Mesendoderm (in vitro differentiated cells): ENCODE data around the gene TAS2R43.
"Not testable (repeated sequence)": the region's sequence is repeated elsewhere in the genome, so short reads cannot be mapped to it uniquely, and the experiment has no call there.

Experiments used
- DNase-seq: peaks from one replicate; pipeline ENCODE4 v3.0.0; 2013
- H2AK5ac ChIP-seq: 2 replicates; pipeline ENCODE4 v1.6.1; 2013; ENCODE audit warnings: low read length, inconsistent platforms
- H2BK120ac ChIP-seq: 2 replicates; pipeline ENCODE4 v1.6.1; 2013; ENCODE audit warnings: low read depth, mild to moderate bottlenecking, low read length, moderate library complexity, mixed read lengths
- H2BK15ac ChIP-seq: replicated peaks from 2 replicates; pipeline ENCODE4 v1.6.1; 2013; ENCODE audit warnings: low read depth, mild to moderate bottlenecking, moderate library complexity
- H2BK5ac ChIP-seq: 2 replicates; pipeline ENCODE4 v1.6.1; 2013; ENCODE audit warnings: low read length, inconsistent platforms
- H3K18ac ChIP-seq: 2 replicates; pipeline ENCODE4 v1.6.1; 2013; ENCODE audit warnings: mild to moderate bottlenecking, low read length, mixed read lengths
- H3K23ac ChIP-seq: one replicate; pipeline ENCODE4 v1.6.1; 2013; ENCODE audit warnings: low read length
- H3K27ac ChIP-seq: 2 replicates; pipeline ENCODE4 v1.5.1; 2013; ENCODE audit warnings: low read depth, mild to moderate bottlenecking, inconsistent platforms, low read length, moderate library complexity
- H3K27me3 ChIP-seq: 2 replicates; pipeline ENCODE4 v1.6.1; 2013; ENCODE audit warnings: low read length, control low read depth, mild to moderate bottlenecking, inconsistent platforms; ENCODE audit not compliant: insufficient read depth, poor library complexity
- H3K36me3 ChIP-seq: 2 replicates; pipeline ENCODE4 v1.6.1; 2013; ENCODE audit warnings: low read length, inconsistent platforms; ENCODE audit not compliant: control insufficient read depth, insufficient read depth
- H3K4ac ChIP-seq: one replicate; pipeline ENCODE4 v1.6.1; 2013; ENCODE audit warnings: low read depth, mild to moderate bottlenecking, low read length, moderate library complexity
- H3K4me1 ChIP-seq: 2 replicates; pipeline ENCODE4 v1.6.1; 2013; ENCODE audit warnings: low read depth, low read length, inconsistent platforms; ENCODE audit not compliant: control insufficient read depth
- H3K4me2 ChIP-seq: 2 replicates; pipeline ENCODE4 v1.6.1; 2013; ENCODE audit warnings: low read length
- H3K4me3 ChIP-seq: 2 replicates; pipeline ENCODE4 v1.5.1; 2013; ENCODE audit warnings: mild to moderate bottlenecking, low read length
- H3K56ac ChIP-seq: one replicate; pipeline ENCODE4 v1.6.1; 2013; ENCODE audit warnings: low read length
- H3K79me1 ChIP-seq: 2 replicates; pipeline ENCODE4 v1.6.1; 2013; ENCODE audit warnings: low read length, inconsistent platforms
- H3K79me2 ChIP-seq: 2 replicates; pipeline ENCODE4 v1.6.1; 2013; ENCODE audit warnings: mild to moderate bottlenecking, low read length; ENCODE audit not compliant: control insufficient read depth, insufficient read depth
- H3K9ac ChIP-seq: 2 replicates; pipeline ENCODE4 v1.6.1; 2013; ENCODE audit warnings: low read length, inconsistent platforms
- H4K5ac ChIP-seq: one replicate; pipeline ENCODE4 v1.6.1; 2013; ENCODE audit warnings: low read length
- H4K8ac ChIP-seq: one replicate; pipeline ENCODE4 v1.6.1; 2013; ENCODE audit warnings: low read depth, mild to moderate bottlenecking, control low read depth, low read length, moderate library complexity
- WGBS: extraction: QIAGEN DNeasy Blood & Tissue Kit; methylation state at CpG from one replicate; pipeline ENCODE4 v1.1.7; 2013; ENCODE audit warnings: low lambda C conversion rate, missing lambda C conversion rate; ENCODE audit not compliant: insufficient coverage; ENCODE audit errors: extremely low coverage; 5-methylcytosine and 5-hydroxymethylcytosine counted together

TAS2R43 gene

GRCh38 chr12:11075642-11076041 lies 16.5 kb downstream of the TAS2R43 start:
- no peak overlapping the region for H2BK5ac ChIP-seq
- no peaks in the 10 kb centered on the region for H3K36me3 ChIP-seq
- H2BK120ac ChIP-seq = no peak overlapping the region
- H3K4me1 ChIP-seq = no peaks in the 10 kb centered on the region
- no peak for DNase-seq
- H3K23ac ChIP-seq = no peak overlapping the region
- H3K27ac ChIP-seq = no peak overlapping the region
- H3K4me2 ChIP-seq = no peak overlapping the region
- H3K18ac ChIP-seq = no peak overlapping the region
- no peak overlapping the region for H2BK15ac ChIP-seq
- no peak overlapping the region for H3K9ac ChIP-seq
- H4K5ac ChIP-seq = no peak overlapping the region
- H3K4me3 ChIP-seq = no peak overlapping the region
- no peak overlapping the region for H3K56ac ChIP-seq
- H3K4ac ChIP-seq = no peak overlapping the region
- H3K79me2 ChIP-seq = no peaks in the 10 kb centered on the region
- no peak overlapping the region for H4K8ac ChIP-seq
- H2AK5ac ChIP-seq = no peak overlapping the region
- no CpG with 5 or more reads among the region's 3 CpGs for WGBS
- no peaks in the 10 kb centered on the region for H3K79me1 ChIP-seq
- H3K27me3 ChIP-seq = no peaks in the 10 kb centered on the region

DNA sequence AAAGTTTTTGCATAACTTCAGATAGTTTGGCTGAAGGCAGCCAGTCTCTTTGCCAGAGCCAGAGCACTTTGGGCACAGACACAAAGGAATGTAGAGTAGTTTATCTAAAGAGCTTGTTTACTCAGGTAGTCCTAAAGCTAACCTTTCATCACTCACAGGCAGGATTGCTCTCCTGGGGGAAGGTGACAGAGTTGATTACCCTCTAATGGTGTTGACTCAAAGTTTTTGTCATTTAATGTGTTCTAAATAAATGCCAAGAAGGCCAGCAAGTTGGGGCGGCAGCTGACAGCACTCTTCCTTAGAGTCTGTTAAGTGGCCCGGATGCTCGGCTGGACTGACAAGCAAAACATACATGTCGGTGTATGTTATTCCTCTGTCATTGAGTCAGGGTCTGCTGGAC lies 20.7 kb downstream of the TAS2R43 start:
- Histone ChIP-seq H3K79me1 (no peaks in the 10 kb centered on the region), H3K18ac (no peak overlapping the region), H2BK15ac (no peak overlapping the region), H3K79me2 (no peaks in the 10 kb centered on the region), H3K27me3 (no peaks in the 10 kb centered on the region), H2BK5ac (no peak overlapping the region), H3K36me3 (no peaks in the 10 kb centered on the region), H3K4me1 (no peaks in the 10 kb centered on the region), H3K27ac (no peak overlapping the region), H2AK5ac (no peak overlapping the region), H2BK120ac (no peak overlapping the region), H4K5ac (no peak overlapping the region), H3K4me3 (no peak overlapping the region), H3K4ac (no peak overlapping the region), H3K4me2 (no peak overlapping the region), H4K8ac (no peak overlapping the region), H3K23ac (no peak overlapping the region), H3K9ac (no peak overlapping the region), H3K56ac (no peak overlapping the region)
- no CpG with 5 or more reads among the region's 4 CpGs for WGBS
- DNase-seq = peak; percentile 38

DNA sequence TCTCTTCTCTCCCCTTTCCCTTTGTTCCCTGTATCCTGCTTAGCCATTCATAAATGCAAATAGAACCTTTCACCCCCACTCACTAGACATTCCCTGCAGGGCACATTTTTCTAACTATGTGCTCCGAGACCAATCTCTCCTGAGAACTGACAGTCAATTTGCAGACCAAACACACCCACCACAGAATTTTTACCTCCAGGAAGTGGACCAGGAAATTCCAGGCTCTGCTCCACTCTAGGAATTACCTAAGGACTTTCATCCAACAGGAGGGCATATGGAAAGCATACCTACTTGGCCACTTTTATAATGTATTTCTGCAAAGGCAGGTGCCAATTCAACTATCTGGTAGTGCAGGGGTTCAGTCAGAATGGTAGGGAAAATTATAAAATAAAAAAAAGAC lies 21.1 kb downstream of the TAS2R43 start:
- Histone ChIP-seq H3K4me1 (no peaks in the 10 kb centered on the region), H2BK15ac (no peak overlapping the region), H2BK120ac (no peak overlapping the region), H4K5ac (no peak overlapping the region), H3K27me3 (no peaks in the 10 kb centered on the region), H3K4me3 (no peak overlapping the region), H3K9ac (no peak overlapping the region), H3K23ac (no peak overlapping the region), H3K4me2 (no peak overlapping the region), H3K27ac (no peak overlapping the region), H4K8ac (no peak overlapping the region), H3K18ac (no peak overlapping the region), H3K56ac (no peak overlapping the region), H2BK5ac (no peak overlapping the region), H2AK5ac (no peak overlapping the region), H3K79me1 (no peaks in the 10 kb centered on the region), H3K79me2 (no peaks in the 10 kb centered on the region), H3K4ac (no peak overlapping the region), H3K36me3 (no peaks in the 10 kb centered on the region)
- DNase-seq = no peak
- WGBS = no CpG with 5 or more reads among the region's 1 CpG

- Histone ChIP-seq H2BK15ac (no peak overlapping the region), H3K27ac (no peak overlapping the region), H3K18ac (no peak overlapping the region), H3K56ac (no peak overlapping the region), H4K5ac (no peak overlapping the region), H3K4me3 (no peak overlapping the region), H4K8ac (no peak overlapping the region), H3K23ac (no peak overlapping the region), H3K4me2 (no peak overlapping the region), H3K36me3 (no peaks in the 10 kb centered on the region), H2AK5ac (no peak overlapping the region), H3K27me3 (no peaks in the 10 kb centered on the region), H2BK120ac (no peak overlapping the region), H3K79me1 (no peaks in the 10 kb centered on the region), H3K4me1 (no peaks in the 10 kb centered on the region), H3K9ac (no peak overlapping the region), H3K4ac (no peak overlapping the region), H3K79me2 (no peaks in the 10 kb centered on the region), H2BK5ac (no peak overlapping the region)
- no CpG with 5 or more reads among the region's 5 CpGs for whole genome bisulfite sequencing
- DNase-seq = no peak
These were observed 22.2 kb downstream of the TAS2R43 start for GRCh38 chr12:11069854-11070365.

- Histone ChIP-seq H4K8ac (no peak overlapping the region), H3K79me1 (no peaks in the 10 kb centered on the region), H3K27ac (no peak overlapping the region), H2BK120ac (no peak overlapping the region), H3K4me1 (no peaks in the 10 kb centered on the region), H3K4ac (no peak overlapping the region), H3K36me3 (no peaks in the 10 kb centered on the region), H3K27me3 (no peaks in the 10 kb centered on the region), H3K18ac (no peak overlapping the region), H3K79me2 (no peaks in the 10 kb centered on the region), H4K5ac (no peak overlapping the region), H3K56ac (no peak overlapping the region), H3K4me3 (no peak overlapping the region), H2BK5ac (no peak overlapping the region), H2AK5ac (no peak overlapping the region), H3K4me2 (no peak overlapping the region), H3K23ac (no peak overlapping the region), H2BK15ac (no peak overlapping the region), H3K9ac (no peak overlapping the region)
- DNase-seq = no peak
- WGBS = no CpG with 5 or more reads among the region's 2 CpGs
These were observed 24.6 kb downstream of the TAS2R43 start for GRCh38 chr12:11067514-11067913.

DNA sequence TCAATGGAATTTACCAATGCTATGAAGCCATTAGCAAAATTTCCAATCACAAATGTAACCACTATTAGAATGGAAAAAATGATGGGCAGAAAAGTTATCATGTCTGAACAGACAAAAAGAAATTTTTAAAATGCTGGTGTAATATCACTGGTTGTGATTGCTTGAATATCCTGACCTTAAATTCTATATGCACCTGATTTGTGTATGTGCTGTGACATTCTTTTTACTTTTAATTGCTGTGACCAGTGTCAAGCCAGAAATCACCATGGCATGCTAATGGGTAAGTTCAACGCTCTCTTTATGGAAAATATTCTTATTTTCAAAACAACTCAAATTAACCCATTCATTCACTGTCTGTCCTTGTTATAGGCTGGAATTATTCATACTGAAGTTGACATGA lies 29.9 kb downstream of the TAS2R43 start, which contains the start of gene TAS2R46:
TAS2R46 (minus strand) TSS at position 101 of the 400 bp plus-strand sequence; CDS start at position 101, 0 bp downstream.
- H3K4ac ChIP-seq, H3K4me2 ChIP-seq, H3K18ac ChIP-seq, H4K5ac ChIP-seq, H3K36me3 ChIP-seq, H2BK5ac ChIP-seq, H2BK15ac ChIP-seq, DNase-seq, H3K56ac ChIP-seq, H4K8ac ChIP-seq, H2BK120ac ChIP-seq, H3K79me1 ChIP-seq, H3K27ac ChIP-seq, H3K9ac ChIP-seq, H3K4me3 ChIP-seq, H2AK5ac ChIP-seq, H3K23ac ChIP-seq, H3K4me1 ChIP-seq, H3K79me2 ChIP-seq, H3K27me3 ChIP-seq: not testable (repeated sequence)
- no CpG with 5 or more reads among the region's 1 CpG for WGBS
